22Rv1 (cell line): ENCODE measurements around the gene APBA3.

ENCODE experiments used
- CTCF ChIP-seq: fragments of 450-650 bp; IDR thresholded peaks from 2 replicates; pipeline ENCODE4 v1.5.1; 2017; ENCODE audit warnings: mild to moderate bottlenecking
- ZFX ChIP-seq: fragments of 450-650 bp; IDR thresholded peaks from 2 replicates; pipeline ENCODE4 v1.6.1; 2017; ENCODE audit warnings: antibody characterized with exemption, borderline replicate concordance

- TF ChIP-seq CTCF (no peak), ZFX (no peak)
These were observed 19.4 kb upstream of the APBA3 start for GRCh38 chr19:3780786-3781304.
